ENCODE measurements around the gene MGLL.
"Not testable (repeated sequence)": the region's sequence is repeated elsewhere in the genome, so short reads cannot be mapped to it uniquely, and the experiment has no call there.

Gene MGLL

DNA sequence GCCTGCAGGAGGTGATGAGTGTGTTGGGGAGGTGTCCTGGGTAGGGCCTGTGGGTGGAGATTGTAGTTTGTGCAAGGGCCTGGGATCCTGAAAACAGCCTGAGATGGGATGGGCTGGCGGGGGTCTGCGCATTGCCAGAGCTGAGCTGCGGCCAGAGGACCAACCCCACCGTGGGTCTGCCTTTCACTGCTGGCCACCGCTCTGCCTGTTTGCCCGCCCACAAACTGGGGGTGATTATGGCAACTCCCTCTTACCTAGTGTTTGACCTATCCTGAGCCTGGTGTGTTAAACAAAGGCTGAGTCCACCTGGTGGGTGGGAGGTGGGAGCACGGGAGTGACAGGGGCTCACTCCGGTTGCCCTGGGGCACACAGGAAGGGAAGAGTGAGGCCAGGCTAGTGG is 139.8 kb downstream of the MGLL start:
- DNase-seq = no peak

DNA sequence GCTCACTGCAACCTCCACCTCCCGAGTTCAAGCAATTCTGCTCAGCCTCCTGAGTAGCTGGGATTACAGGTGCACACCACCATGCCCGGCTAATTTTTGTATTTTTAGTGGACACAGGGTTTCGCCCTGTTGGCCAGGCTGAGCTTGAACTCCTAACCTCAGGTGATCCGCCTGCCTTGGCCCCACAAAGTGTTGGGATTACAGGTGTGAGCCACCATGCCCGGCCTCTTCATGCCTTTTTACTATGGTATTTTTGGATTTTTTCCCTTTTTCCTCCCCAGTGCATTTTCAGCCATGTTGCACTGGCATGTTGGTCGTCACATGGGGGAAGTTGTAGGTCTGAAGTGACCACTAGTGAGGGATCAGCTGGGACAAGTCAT is 140.2 kb downstream of the MGLL start:
- DNase-seq = not testable (repeated sequence)

DNA sequence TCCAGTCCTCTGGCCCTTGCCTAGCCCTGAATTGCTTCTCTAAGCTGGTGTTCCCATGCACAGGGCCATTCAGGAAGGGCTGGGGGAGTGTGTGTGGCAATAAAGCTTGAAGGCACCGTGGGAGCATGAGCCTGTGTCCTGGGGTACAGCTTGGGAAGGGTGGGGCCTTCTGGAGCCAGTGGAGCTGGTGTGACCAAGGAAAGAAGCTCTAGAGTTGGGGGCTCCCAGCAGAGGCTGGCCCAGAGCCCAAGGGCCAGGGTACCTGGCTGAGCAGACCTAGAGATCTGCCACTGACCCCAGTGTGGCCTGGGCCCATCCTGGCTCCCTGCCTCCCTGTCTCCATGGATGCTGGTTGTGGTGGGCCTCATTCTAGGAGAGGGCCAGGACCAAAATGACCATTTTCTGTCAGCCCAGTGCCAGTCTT is 141.5 kb downstream of the MGLL start:
- no peak for DNase-seq

DNA sequence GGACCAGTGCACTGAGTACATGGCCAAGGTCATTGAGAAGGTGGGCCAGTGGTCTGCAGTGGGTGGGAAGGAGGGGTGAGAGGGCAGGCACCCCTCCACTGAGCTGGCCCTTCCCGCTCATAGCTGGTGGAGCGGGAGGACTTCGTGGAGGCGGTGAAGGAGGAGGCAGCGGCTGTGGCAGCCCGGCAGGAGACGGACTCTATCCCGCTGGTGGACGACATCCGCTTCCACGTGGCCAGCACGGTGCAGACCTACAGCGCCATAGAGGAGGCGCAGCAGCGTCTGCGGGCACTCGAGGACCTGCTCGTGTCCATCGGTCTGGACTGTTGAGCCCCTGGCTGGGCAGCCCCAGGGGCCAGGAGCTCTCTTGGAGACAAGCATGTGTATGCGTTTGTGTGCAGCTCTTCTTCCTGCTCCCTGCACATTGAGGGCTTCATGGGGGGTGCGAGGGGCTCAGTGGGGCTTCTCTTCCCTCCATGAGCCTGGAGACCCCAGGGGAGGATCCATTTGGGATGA is 142.1 kb downstream of the MGLL start:
- no peak for DNase-seq

DNA sequence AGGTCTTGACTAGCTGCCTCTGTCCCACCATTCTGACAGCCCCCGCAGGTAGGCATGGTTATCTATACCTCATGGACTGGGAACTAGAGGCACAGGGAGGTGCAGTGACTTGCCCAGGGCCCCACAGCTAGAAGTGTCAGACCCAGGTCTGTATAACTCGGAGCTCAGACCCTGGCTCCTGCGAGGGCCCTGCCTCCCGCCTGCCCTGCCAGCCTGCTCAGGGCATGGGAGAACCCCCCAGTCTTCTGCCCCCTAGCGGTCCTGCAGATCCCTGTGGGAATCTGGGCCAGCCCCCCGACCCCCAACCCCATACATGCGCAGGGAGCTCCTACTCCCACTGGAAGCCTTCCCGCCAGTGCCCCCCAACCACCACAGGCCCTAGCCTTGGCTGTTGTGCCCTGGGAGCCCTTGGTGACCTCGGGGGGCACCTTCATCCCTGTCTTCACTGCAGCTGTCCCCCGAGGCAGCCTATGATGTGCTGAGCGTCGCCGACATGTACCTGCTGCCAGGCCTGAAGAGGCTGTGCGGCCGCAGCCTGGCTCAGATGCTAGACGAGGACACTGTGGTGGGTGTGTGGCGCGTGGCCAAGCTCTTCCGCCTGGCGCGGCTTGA is 142.7 kb downstream of the MGLL start:
- no peak for DNase-seq

DNA sequence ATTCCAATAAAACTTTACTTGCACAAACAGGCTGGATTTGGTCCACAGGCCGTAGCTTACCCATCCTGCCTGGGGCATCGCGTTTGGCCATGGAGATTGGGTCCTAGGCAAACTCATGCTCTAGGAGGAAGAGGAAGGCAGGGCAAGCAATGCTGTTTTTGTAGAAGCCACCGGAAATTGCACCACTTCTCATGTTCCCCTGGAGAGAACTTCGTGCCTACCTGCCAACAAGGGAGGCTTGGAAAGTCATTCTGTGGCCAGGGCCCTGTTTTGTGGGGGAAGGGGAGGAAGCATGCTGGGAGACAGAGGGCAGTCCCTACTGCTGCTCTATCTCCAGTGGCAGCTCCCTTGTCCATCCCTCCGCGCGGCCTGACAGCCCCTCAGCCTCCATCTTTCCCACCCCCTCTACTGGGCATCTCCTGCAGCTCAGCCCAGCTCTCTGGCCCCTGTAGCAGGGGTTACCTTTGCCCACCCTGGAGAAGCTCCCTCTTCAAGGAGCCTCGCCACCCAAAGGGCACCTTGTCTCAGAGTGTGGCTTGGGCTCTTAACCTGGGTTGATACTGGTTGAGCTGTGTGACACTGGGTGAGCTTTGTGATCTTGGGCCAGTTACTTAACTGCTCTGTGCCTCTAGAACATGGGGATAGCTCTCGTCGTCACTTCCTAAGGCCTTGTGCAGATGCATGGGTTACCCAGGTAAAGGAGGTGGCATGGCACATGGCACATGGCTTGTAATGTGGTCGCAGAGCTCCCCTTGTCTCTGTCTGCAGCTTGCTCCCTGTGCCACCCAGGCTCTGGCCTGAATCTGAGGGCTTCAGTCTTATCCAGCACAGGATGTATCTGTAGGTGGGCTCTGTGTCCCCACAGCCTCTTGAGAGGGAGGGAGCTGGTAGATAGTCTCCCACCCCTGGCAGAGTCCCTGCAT is 143.4 kb downstream of the MGLL start:
- DNase-seq = no peak

DNA sequence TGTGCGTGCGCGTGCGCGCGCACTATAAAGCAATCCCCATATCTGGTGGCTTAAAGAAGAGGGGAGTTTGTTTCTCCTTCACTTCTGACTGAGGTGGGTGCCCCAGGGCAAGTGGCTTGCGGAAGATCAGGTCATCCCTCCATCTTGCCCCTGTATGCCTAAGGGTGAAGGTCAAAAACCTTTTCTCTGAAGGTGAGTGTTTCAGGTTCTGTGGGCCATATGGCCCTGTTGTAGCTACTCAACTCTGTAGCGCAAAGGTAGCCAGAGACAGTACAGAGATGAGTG is 144.1 kb downstream of the MGLL start:
- DNase-seq = no peak

DNA sequence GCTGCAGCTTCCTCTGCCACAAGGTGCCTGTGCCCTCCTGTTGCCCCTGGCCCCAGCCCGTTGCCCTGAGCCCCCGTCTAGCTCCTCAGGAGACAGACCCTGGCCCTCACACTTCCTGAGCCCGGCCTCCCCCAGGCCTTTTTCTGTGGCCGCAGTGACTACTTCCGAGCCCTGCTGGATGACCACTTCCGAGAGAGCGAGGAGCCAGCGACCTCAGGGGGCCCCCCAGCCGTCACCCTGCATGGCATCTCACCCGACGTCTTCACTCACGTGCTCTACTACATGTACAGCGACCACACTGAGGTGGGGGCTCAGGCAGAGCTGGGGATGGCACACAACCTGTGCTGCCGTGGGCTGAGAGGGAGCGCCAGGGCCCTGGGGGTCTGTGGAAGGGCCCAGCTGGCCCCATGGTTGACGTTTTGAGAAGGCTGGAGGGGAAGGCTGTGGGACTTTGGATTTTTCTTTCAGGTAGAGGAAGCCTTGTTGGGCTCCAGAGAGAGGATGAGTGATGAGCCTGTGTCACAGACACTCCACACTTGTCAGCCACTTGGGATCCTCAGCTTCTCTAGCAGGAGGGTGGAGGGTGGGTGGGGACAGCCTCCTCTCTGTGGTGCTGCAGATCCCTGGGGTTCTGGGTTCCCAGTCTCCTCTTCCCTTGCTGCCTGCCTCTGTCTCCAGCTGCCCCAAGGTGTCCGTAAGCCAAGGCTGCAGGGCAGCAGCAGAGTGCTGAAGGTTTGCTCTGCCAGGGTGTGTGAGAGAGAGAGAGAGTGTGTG is 144.6 kb downstream of the MGLL start:
- DNase-seq = no peak

DNA sequence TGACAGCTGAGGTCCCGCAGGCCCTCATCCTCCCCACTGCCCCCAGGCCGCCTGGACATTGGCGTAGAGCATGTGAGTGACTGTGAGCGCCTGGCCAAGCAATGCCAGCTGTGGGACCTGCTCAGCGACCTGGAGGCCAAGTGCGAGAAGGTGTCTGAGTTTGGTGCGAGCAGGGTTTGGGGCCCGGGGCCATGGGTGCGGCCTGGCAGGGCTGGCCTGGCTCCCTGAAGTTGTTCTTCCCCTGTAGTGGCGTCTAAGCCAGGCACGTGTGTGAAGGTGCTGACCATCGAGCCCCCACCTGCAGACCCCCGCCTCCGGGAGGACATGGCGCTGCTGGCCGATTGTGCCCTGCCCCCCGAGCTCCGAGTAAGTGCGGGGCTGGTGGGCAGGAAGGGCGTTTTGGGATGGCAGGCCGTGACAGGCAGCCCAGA is 145.4 kb downstream of the MGLL start:
- no peak for DNase-seq

DNA sequence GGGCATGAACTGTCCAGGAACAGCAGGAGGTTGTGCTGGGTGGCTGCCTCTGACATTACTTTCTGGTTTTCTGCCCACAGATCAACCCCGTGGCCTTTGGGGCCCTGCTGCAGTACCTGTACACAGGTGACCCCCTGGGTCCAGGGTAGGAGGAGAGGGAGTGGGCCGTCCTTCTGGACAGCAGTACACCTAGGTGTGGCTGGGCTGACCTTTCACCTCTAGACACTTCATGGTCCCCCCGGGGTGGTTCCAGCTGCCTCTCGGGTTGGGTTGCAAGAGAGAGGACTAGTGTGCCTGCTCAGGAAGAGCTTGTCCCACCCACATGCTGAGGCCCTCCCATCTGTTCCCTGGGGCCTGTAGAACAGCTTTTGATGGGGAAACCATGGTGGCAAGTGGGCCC is 145.9 kb downstream of the MGLL start:
- DNase-seq = no peak

DNA sequence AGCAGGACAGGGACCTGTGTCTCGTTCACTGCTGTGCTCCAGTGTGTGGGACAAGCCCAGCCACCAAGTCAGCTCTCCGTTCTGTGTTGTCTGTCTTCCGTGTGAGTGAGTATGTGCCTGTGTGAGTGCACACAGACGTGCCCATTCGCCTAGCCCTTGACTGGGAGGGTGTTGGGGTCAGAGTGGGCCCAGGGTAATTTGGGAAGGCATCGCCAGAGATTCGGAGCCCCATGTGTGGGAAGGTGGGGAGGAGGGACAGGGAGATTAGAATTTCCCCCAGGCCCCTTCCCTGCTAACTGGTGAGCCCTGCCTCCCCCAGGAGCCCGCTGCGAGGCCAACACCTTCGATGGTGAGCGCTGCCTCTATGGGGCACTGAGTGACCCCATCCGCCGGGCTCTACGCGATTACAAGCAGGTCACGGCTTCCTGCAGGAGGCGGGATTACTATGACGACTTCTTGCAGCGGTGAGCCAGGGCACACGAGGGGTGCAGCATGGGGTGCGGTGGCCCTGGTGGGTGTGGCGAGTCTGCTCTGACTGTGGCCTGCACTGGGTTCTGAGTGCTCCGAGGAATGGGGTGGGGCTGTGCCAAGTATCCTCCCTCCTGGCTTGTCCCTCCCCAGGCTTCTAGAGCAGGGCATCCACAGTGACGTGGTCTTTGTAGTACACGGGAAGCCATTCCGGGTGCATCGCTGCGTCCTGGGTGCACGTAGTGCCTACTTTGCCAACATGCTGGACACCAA is 146.5 kb downstream of the MGLL start:
- no peak for DNase-seq

DNA sequence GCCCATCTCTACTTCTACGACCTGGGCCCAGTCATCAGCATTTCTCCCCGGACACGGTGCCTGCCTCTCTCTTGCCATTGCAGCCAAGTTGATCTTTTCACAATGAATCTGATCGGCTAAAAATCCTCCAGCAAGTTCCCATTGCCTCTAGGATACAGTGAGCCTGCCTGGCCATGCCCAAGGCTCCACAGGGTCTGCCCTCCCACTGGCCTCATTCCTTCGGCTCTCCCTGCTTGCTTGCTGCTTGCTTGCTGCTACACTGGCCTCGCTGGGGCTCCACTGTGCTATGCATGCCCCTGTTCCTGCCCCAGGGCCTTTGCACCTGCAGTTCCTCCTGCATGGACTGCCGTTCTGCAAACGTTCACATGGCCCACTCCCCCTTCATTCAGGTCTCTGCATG is 147.5 kb downstream of the MGLL start:
- no peak for DNase-seq

DNA sequence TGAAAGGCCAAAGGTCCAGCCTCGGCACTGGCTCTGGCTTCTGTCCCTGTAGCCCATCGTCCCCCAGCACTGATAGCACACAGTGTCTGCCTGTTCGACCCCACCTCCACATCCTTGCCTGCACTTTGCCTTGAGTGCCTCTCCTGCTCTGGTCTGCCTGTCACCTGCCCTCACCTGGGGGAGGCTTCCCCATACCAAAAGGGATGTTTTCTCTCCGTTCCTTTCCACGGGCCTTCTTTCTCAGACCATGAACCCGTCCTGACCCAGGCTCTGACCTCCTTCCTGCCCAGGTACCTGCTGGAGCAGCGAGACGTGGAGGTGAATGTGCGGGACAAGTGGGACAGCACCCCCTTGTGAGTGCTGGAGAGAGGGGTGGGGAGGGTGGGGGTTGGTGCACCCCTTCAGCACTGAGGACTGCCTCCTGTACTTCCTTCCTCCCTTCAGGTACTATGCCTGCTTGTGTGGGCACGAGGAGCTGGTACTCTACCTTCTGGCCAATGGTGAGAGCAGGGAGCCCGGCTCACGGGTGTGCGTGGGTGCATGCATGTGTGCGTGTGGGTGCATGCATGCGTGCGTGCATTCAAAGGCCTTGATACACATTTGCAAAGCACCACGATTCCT is 148.1 kb downstream of the MGLL start:
- no peak for DNase-seq

DNA sequence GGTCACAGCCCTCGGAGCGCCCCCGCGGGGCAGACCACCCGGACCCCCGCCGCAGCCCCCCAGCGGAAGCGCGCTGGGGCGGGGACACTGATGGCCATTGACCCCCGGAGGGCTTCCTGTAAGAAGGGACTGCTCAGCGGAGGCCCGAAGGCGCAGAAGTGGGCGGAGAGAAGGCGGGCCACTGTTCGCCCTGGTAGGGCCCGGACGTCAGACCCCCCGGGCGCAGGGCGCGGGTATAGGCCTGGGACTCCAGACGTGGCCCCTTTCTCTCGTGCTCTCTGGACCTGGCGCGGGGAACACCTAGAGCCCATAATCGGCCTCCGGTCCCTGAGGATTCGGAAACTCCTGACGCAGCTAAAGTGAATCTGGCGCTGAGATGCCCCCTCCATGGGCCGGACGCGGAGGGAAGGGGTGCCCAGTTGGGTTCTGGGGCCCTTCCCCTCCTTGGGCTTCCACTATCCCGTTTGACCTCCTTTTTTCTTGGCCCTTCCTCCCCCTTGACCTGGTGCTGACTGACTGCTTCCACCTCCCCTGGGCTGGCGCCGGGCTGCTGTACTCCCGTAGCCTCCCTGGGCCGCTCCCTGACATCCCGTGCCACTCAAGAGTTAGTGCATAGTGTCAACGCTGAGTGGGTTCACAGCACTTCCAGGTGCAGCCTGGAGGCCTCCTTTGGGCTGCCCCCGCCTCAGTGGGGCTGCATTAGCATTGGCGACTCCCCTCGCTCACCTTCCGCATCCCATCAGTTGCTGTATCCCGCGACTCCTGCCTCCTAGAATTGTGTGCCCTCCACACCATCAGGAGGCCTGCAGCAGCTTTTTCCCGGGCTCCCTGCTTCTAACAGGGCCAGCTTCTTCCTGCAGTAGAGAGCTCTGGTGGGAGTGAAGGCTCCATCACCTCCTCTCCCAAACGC is 148.9 kb downstream of the MGLL start:
- DNase-seq = peak; percentile 24

DNA sequence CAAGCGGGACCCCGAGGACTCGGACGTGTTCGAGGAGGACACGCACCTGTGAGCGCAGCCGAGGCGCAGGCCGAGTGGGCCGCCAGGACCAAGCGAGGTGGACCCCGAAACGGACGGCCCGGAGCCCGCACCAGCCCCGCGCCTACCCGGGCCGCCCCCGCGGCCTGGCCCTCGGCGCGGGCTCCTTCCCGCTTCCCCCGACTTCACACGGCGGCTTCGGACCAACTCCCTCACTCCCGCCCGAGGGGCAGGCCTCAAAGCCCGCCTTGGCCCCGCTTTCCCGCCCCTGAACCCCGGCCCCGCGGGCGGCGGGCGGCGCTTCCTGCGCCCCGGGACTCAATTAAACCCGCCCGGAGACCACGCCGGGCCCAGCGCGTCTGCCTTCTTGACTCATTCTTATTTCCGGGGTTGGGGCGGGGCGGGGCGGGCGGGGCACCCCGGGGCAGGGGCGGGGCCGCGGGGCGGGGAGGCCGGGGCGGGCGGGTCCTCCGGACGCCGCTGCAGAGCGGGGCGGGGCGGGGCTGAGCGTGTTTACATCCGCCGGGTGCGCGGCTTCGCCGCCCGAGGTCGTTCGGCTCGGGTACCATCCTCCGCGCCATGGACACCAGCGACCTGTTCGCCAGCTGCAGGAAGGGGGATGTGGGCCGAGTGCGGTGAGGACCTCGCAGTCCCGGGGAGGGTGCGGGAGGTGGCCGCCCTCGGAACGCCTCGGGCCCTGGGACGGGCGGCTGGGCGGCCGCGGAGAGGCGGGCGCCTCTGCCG is 149.7 kb downstream of the MGLL start, which contains the start of gene ABTB1:
ABTB1 (plus strand) TSS at position 524 of the 762 bp plus-strand sequence; CDS start at position 598, 74 bp downstream.
- DNase-seq = peak; percentile 45

DNA sequence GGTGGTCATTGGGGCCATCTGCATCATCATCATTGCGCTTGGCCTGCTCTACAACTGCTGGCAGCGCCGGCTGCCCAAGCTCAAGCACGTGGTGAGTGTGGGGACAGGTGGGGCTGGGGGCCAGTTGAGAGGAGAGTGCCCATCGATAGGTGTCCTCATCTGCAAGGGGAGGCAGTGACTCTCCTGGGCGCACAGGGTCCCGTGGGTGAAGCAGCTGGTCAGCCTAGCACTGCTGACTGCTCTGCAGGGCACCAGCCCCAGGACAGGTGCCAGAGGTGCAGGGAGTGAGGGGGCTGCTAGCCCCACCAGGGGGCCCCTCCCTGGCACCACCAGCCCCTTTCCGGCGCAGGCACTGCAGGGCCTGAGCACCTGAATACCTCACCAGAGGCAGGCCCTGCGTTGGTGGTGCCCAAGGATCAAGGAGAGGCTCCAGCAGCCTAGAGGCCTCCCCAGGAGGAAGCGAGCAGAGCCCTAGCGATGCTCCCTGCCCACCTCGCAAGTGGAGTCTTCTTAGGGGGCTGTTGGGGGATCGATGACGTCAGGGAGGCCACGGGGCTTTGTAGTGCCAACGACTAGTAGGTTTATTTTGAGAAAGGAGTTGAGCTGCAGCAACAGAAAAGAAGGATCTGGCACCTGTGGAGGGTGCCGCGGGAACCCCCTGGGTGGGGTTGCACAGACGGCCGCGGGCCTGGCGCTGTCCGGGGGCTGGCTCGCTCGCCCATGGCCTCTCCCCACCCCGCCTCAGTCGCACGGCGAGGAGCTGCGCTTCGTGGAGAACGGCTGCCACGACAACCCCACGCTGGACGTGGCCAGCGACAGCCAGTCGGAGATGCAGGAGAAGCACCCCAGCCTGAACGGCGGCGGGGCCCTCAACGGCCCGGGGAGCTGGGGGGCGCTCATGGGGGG is 150.5 kb downstream of the MGLL start:
- no peak for DNase-seq

DNA sequence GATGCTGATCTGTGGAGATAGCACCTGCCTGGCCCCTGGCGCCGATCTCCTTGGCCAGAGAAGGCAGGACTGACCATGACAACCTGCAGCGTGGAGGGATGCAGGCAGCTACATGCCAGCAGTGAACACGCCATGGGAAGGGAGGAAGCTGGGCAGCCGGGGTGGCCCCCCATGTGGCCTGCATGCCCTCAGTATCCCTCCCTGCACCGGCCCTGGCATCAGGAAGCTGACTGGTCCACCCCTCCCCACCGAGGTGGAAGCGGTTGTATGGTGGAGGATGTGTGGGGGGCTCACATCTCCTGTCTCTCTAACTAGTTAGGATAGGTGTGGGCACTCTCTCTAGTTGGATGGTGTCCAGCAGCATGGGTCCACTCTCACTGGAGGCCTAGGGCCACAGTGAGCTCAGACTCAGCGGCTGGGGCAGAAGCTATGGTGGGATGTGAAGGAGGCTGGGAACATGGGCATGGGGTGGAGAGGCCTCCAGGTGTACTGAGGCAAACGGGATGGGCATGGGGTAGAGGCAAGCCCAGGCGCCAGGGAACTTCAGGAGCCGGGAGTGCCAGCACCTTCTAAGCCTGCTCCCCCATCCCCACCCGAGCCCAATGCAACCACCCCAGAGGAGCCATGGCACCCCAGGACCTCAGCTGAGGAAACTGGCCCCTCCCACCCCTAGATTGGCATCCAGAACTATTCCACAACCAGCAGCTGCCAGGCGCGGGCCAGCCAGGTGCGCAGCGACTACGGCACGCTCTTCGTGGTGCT is 151.4 kb downstream of the MGLL start:
- no peak for DNase-seq

DNA sequence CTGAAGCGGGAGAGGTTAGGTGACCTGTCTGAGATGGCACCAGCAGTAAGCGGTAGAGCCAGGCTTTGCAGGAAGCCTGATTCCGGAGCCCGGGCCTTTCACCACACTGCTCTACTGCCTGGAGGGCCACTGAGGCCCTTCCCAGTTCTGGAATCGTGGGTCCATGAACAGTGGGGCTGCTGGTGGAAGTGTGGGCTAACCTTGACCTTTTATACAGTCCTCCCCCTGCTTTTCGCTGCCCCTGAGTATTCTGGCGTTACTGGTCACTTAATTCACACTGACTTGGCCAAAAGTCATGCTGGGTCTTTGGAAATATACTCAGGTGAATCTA is 152.1 kb downstream of the MGLL start:
- no peak for DNase-seq

All from NCI-H226 (cell line).